A549 treated with AZD2906 at 1 μM for 4 hours (cell line): Measurements from ENCODE around the gene CFAP47. TPM values are rescaled to one million over a fixed set of nuclear protein-coding genes. Genes with fewer than 3 reads are reported as not detected.

Source experiments
- total RNA-seq: library from RNA; stranded (reverse); fragments of 200-300 nt; extraction: Qiagen RNA extraction; gene quantifications from 5 replicates; pipeline ENCODE4 v1.2.3, GENCODE V29; 2022

CFAP47 gene, protein sequence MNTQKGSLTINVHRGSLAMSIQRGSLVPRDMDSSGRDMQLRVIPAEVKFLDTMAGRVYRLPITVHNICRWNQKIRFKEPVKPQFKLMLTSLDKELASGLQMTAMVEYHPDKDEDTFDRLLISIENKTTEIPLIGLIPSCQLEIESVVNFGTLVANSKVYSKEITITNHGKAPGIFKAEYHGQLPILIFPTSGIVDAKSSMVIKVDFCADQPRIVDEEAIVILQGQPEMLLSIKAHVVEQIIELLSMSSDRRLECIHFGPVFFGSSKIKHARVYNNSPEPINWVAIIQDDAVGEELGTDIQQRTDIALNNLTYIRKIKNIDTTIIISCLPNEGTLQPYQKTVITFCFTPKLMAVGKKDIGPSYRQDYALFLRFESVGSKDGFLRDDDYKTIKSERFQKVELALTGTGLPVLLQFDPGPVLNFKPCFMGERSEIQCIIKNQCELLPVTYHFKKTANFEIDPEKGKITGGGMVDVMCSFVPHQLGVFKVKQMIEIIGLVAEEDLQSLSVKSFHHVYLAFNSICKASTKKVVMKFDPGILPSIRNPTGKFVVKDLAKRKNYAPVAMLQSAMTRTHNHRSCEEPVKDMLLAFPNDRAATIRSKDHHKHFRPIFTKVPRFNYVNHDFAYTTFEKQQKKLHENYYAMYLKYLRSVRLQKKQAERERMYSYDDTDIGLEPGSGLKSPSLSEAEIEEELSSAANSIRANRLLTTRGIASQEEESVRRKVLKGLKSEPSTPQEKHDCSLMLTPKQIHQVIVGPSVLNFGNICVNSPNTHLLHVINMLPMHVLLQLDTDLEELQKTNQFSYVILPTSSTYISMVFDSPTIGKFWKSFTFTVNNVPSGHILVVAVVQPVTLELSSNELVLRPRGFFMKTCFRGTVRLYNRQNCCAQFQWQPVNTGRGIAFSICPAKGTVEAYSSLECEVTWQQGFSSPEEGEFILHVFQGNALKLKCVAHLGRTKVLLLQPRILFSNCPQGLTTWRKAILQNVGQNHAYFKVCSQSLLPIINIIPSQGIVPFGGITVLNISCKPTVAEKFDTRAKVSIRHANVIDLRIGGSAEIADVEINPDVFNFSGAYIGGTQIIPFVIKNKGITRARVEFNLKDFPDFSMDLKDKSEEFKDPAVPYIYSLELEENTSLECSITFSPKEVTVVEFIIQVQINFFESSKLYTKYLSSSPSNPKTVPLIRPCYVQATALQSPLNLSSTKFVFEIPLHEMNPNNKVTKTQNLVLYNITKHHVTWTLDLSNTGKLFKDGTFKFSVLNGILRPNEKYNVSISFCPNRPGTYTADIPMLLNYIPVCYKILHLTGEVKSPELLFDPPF (N-terminal part only)
- not detected in 5 replicates for total RNA-seq

DNA sequence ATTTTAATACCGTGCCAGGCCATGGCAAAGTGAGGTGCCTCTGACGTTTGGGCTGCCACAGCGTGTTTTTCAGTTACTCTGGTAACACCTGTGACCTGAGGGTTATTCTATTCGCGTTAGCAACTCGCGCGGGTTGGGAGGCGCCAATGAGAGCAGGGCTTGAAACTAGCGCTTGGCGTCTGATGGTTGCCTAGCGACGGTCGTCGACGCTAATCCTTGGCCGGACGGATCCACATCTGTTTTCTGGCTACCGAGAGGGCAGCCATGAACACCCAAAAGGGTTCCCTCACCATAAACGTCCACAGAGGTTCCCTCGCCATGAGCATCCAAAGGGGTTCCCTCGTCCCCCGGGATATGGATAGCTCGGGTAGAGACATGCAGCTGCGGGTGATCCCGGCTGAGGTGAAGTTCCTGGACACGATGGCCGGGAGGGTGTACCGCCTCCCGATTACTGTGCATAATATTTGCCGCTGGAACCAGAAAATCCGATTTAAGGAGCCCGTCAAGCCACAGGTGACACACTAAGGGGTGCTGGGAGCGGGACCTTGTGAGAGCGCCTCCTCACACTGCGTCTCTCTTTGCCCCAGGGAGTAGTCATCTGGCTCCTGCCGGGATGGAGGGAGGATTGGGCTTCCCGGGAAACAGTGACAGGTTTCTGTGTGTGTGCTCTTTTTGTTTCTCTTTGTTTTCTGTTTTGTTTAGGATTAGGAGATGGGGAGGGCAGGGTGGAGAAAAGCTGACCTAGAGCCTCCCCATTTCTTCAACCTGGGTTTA is at the start of gene CFAP47:
Gene CFAP47 (plus strand): TSS at position 199 of the 774 bp plus-strand sequence. CDS start 66 bp downstream, at position 265.

Other genes with a start within 250 kb of the CFAP47 start
- not detected in 5 replicates for gene MAGEB16, start 121.4 kb upstream of the CFAP47 start, total RNA-seq